K562 (cell line): ENCODE measurements around the gene FITM1. TPM values are rescaled to one million over a fixed set of nuclear protein-coding genes. Genes with fewer than 3 reads are reported as not detected.

Experiments
- ATF4 ChIP-seq: fragments of 450-650 bp; formaldehyde crosslinking; IDR thresholded peaks from 2 replicates; pipeline ENCODE4 v1.4.0; 2022; ENCODE audit warnings: mild to moderate bottlenecking, moderate library complexity
- CSDE1 ChIP-seq, 2 experiments: fragments of 450-650 bp; IDR thresholded peaks; 2 replicates each; pipeline ENCODE4 v1.6.1; 2016; ENCODE audit warnings: mild to moderate bottlenecking in 1 of 2
- E2F8 ChIP-seq: fragments of 450-650 bp; IDR thresholded peaks from 2 replicates; pipeline ENCODE4 v1.7.1; 2018; ENCODE audit warnings: mild to moderate bottlenecking, low read depth; ENCODE audit not compliant: partially characterized antibody
- HDGF ChIP-seq: fragments of 450-650 bp; IDR thresholded peaks from 2 replicates; pipeline ENCODE4 v1.6.1; 2016
- MAZ ChIP-seq, 2 experiments: fragments of 450-650 bp in 1 of 2; sonication (generic) in 1 of 2; formaldehyde crosslinking; IDR thresholded peaks in 1 of 2; conservative IDR thresholded peaks in 1 of 2; 2 replicates each; pipeline versions ENCODE4 v1.4.0 to v1.5.0; 2020; ENCODE audit warnings: mild to moderate bottlenecking in 1 of 2, missing genetic modification reagents in 1 of 2
- MCM7 ChIP-seq, 2 experiments: fragments of 450-650 bp; IDR thresholded peaks; 2 replicates each; pipeline ENCODE4 v1.6.1; 2016 to 2018
- NR2C1 ChIP-seq, 2 experiments: fragments of 450-650 bp; IDR thresholded peaks; 2 replicates each; pipeline ENCODE4 v1.6.1; 2017; ENCODE audit warnings: mild to moderate bottlenecking in 2 of 2, antibody characterized with exemption in 1 of 2, inconsistent platforms in 1 of 2, missing compliant biosample characterization in 1 of 2, missing genetic modification characterization in 1 of 2
- OTX1 ChIP-seq: fragments of 450-650 bp; formaldehyde crosslinking; IDR thresholded peaks from 2 replicates; pipeline ENCODE4 v1.4.0; 2022; ENCODE audit warnings: mild to moderate bottlenecking
- PKNOX1 ChIP-seq: fragments of 450-650 bp; IDR thresholded peaks from 2 replicates; pipeline ENCODE4 v1.6.1; 2016
- RB1 ChIP-seq: fragments of 450-650 bp; IDR thresholded peaks from 2 replicates; pipeline ENCODE4 v1.6.1; 2017; ENCODE audit warnings: low read depth, mild to moderate bottlenecking
- SMAD2 ChIP-seq: fragments of 150-350 bp; IDR thresholded peaks from 2 replicates; pipeline ENCODE4 v1.6.1; 2014; ENCODE audit warnings: low read depth, mild to moderate bottlenecking, low read length
- SNAPC5 ChIP-seq: fragments of 250-450 bp; sonication (Bioruptor Pico); IDR thresholded peaks from 2 replicates; pipeline ENCODE4 v1.8.0; 2021; ENCODE audit warnings: moderate library complexity, mild to moderate bottlenecking, inconsistent platforms
- TAF1 ChIP-seq: IDR thresholded peaks from 2 replicates; pipeline ENCODE4 v1.6.1; 2011; ENCODE audit warnings: mild to moderate bottlenecking, low read length, moderate library complexity; ENCODE audit not compliant: insufficient read depth, control insufficient read depth, severe bottlenecking; ENCODE audit errors: extremely low read depth
- XRCC5 ChIP-seq: fragments of 200-400 bp; formaldehyde crosslinking; IDR thresholded peaks from 2 replicates; pipeline ENCODE4 v1.6.1; 2017; ENCODE audit warnings: low read depth, mild to moderate bottlenecking, low read length
- ZNF224 ChIP-seq: sonication (generic); formaldehyde crosslinking; IDR thresholded peaks from 2 replicates; pipeline ENCODE4 v1.8.0; 2022; ENCODE audit warnings: mild to moderate bottlenecking, missing genetic modification reagents
- ZNF232 ChIP-seq: sonication (generic); formaldehyde crosslinking; IDR thresholded peaks from 2 replicates; pipeline ENCODE4 v1.8.0; 2022; ENCODE audit warnings: mild to moderate bottlenecking, missing genetic modification reagents
- ZNF561 ChIP-seq: fragments of 450-650 bp; formaldehyde crosslinking; conservative IDR thresholded peaks from 2 replicates; pipeline ENCODE4 v1.4.0; 2020; ENCODE audit warnings: mild to moderate bottlenecking, moderate library complexity
- ZNF668 ChIP-seq: fragments of 250-450 bp; sonication (Bioruptor Pico); IDR thresholded peaks from 2 replicates; pipeline ENCODE4 v1.8.0; 2022; ENCODE audit warnings: mild to moderate bottlenecking, inconsistent platforms
- polyA plus RNA-seq, 8 experiments: library from polyadenylated mRNA; depleted of rRNA in 4 of 8; stranded (reverse) in 5 of 8; unstranded in 3 of 8; fragments of >200 nt; fragmentation: Nextera tagmentation in 2 of 8; fragmentation: Illumina TruSeq in 1 of 8; extraction: Ambion mirVana in 2 of 8; extraction: Trizol in 1 of 8; gene quantifications; 2 replicates each; pipeline versions ENCODE4 v1.2.1 to v1.2.3, GENCODE V29; 2011 to 2014; ENCODE audit warnings: inconsistent platforms in 1 of 8, missing spikeins in 1 of 8
- total RNA-seq, 7 experiments: library from RNA; depleted of rRNA in 6 of 7; stranded (reverse); fragments of >200 nt in 6 of 7; fragmentation: Illumina TruSeq in 2 of 7; extraction: Trizol in 2 of 7; gene quantifications; 2 replicates each; pipeline versions ENCODE4 v1.2.1 to v1.2.3, GENCODE V29; 2011 to 2021; ENCODE audit warnings: low replicate concordance in 1 of 7
- TF ChIP-seq, protein P1 (sequence below): fragments of 450-650 bp; IDR thresholded peaks from one replicate; pipeline ENCODE4 v1.6.1; 2018; ENCODE audit warnings: mild to moderate bottlenecking, moderate library complexity; ENCODE audit not compliant: partially characterized antibody
- TF ChIP-seq, protein P2 (sequence below): sonication (generic); formaldehyde crosslinking; IDR thresholded peaks from 2 replicates; pipeline ENCODE4 v1.8.1; 2023; ENCODE audit warnings: mild to moderate bottlenecking, missing genetic modification reagents, moderate library complexity

Gene FITM1
- total and polyA plus RNA-seq, 9 of the 15 experiments (the other 6 are each of a cell fraction or from before 2014, with no cell fraction given): 0.09 to 0.20 TPM; not detected in 7

DNA sequence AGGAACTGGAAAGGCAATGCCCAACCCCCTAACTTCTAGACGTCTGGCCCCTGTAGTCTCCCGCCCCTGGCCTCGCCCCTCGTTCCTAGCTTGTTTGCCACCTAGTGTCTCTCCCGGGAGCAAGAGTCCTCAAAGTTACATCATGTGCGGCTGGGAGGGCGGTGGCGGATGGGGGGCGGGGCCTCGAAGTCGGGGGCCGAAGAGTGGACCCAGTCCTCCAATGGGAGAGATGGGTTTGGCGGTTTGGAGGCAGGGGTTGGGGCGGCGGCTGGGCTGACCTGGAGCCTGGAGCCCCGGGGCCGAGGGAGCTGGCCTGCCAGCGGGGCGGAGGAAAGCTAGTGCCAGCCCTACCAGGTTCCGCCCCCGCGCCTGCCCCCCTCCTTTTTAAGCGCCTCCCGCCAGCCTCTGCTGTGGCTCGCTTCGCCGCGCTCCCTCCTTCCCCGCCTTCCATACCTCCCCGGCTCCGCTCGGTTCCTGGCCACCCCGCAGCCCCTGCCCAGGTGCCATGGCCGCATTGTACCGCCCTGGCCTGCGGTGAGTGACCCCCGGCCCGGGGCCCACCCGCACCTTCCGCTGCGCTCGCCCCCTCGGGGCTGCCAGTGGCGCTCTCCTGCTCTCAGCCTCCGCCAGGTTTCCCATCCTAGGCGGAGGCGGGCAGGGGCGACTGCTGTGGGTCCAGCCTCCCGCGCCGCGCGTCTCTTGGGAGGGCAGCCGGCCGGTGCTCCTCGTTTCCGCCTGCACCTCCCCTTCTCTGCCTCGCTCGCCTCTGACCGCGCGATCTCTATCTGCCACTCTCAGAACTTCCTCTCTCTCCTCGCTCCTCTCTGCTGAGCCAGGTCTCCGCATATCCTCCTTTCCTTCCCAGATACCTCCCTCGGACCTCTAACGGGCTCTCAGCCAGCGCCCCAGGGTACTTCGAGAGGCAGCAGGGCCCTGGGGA is 36.3 kb upstream of the FITM1 start, which contains the start of gene PCK2 (continued):
- TF ChIP-seq SNAPC5 (CRISPR knock-in tag) (no peak), HDGF (no peak), TAF1 (peak; percentile 49), ATF4 (peak; percentile 97), ZNF224 (no peak), MAZ (CRISPR knock-in tag; conservative IDR thresholded peaks at IDR 0.05 in 1 of 2, IDR thresholded peaks at IDR 0.05 in 1 of 2) (peak; percentile 63 to 85; a peak in 3 of 4 replicates), PKNOX1 (peak; percentile 28), XRCC5 (no peak), ZNF668 (CRISPR knock-in tag) (no peak), MCM7 (IDR thresholded peaks at IDR 0.05) (no peak), RB1 (peak; percentile 48), CSDE1 (IDR thresholded peaks at IDR 0.05) (no peak), OTX1 (CRISPR knock-in tag) (no peak), ZNF561 (CRISPR knock-in tag) (no peak), E2F8 (no peak), ZNF232 (no peak), NR2C1 (IDR thresholded peaks at IDR 0.05) (no peak), NR2C1 (tag; IDR thresholded peaks at IDR 0.05) (no peak), SMAD2 (no peak)
- TF ChIP-seq, protein P1, sequence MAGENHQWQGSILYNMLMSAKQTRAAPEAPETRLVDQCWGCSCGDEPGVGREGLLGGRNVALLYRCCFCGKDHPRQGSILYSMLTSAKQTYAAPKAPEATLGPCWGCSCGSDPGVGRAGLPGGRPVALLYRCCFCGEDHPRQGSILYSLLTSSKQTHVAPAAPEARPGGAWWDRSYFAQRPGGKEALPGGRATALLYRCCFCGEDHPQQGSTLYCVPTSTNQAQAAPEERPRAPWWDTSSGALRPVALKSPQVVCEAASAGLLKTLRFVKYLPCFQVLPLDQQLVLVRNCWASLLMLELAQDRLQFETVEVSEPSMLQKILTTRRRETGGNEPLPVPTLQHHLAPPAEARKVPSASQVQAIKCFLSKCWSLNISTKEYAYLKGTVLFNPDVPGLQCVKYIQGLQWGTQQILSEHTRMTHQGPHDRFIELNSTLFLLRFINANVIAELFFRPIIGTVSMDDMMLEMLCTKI: no peak
- TF ChIP-seq, protein P2, sequence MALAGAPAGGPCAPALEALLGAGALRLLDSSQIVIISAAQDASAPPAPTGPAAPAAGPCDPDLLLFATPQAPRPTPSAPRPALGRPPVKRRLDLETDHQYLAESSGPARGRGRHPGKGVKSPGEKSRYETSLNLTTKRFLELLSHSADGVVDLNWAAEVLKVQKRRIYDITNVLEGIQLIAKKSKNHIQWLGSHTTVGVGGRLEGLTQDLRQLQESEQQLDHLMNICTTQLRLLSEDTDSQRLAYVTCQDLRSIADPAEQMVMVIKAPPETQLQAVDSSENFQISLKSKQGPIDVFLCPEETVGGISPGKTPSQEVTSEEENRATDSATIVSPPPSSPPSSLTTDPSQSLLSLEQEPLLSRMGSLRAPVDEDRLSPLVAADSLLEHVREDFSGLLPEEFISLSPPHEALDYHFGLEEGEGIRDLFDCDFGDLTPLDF: peak; percentile 32; the same call in 1 of the 2 replicates
